GM19395 (cell line): ENCODE data around the gene STRN3.
"Not testable (repeated sequence)": the region's sequence is repeated elsewhere in the genome, so short reads cannot be mapped to it uniquely, and the experiment has no call there.

Experiments used
- ATAC-seq: cut with Tn5 transposase; IDR thresholded peaks from one replicate; pipeline ENCODE4 v1.9.1; 2021; ENCODE audit warnings: mild to moderate bottlenecking, moderate library complexity; ENCODE audit not compliant: unreplicated experiment

Gene STRN3, protein sequence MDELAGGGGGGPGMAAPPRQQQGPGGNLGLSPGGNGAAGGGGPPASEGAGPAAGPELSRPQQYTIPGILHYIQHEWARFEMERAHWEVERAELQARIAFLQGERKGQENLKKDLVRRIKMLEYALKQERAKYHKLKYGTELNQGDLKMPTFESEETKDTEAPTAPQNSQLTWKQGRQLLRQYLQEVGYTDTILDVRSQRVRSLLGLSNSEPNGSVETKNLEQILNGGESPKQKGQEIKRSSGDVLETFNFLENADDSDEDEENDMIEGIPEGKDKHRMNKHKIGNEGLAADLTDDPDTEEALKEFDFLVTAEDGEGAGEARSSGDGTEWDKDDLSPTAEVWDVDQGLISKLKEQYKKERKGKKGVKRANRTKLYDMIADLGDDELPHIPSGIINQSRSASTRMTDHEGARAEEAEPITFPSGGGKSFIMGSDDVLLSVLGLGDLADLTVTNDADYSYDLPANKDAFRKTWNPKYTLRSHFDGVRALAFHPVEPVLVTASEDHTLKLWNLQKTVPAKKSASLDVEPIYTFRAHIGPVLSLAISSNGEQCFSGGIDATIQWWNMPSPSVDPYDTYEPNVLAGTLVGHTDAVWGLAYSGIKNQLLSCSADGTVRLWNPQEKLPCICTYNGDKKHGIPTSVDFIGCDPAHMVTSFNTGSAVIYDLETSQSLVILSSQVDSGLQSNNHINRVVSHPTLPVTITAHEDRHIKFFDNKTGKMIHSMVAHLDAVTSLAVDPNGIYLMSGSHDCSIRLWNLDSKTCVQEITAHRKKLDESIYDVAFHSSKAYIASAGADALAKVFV

DNA sequence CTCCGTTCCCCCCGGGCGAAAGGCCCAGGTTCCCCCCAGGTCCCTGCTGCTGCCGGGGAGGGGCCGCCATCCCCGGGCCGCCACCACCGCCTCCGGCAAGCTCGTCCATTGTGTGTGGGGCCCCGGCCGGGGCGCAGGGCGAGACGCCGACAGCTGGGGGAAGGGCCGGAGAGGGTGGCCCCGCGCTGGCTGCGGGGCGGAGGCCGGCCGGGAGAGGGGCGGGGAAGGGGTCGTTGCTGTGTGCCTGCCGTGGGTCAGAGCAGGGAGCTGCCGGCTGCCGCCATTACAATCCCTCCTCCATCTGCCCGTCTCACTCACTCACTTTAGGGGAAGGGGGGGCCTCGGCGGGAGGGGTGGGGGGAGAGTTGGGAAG, at the start of gene STRN3:
Gene STRN3, minus strand, starts transcription at position 303 of the 373 bp plus-strand sequence. Its CDS starts 194 bp downstream, at position 109.
- ATAC-seq = no peak

DNA sequence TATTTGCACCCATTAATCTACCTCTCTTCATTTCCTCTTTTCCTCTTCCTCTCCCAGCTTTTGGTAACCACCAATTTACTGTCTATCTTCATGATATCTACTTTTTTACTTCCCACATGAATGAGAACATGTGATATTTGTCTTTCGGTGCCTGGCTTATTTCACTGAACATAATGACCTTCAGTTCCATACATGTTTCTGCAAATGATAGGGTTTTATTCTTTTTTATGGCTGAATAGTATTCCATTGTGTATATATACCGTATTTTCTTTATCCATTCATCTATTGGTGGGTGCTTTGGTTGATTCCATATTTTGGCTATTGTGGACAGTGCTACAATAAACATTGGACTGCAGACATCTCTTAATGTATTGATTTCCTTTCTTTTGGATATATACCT, 49.0 kb upstream of the STRN3 start:
- no peak for ATAC-seq

DNA sequence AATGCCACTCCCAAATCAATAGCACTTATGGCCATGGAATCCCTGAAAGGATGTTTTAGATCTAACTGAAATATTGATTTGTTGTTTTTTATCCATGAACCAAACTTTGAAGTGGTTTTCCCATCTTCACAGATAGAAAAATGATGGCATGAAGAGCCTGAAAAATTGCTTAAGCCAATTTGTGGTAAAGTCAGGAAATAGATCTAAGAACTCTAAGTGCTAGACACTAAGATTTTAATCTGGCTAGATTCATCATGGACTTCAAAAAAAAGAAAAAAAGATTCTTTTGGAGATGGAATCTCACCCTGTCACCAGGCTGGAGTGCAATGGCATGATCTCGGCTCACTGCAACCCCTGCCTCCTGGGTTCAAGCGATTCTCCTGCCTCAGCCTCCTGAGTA, 45.0 kb upstream of the STRN3 start:
- no peak for ATAC-seq

DNA sequence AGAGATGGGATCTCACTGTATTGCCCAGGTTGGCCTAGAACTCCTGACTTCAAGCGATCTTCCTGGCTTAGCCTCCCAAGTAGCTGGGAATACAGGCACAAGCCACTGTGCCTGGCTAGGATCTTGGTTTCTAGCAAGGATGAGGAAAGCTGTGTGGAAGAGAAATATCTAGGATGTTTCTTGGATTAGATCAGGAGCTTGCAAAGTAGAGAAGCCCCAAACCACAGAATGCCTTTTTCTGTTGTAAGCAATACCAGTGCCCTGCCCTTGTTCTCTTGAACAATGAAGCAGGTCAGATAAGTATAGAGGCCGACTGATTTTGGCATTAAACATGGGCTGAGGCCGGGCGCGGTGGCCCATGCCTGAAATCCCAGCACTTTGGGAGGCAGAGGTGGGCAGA, 44.3 kb upstream of the STRN3 start:
- ATAC-seq = no peak

DNA sequence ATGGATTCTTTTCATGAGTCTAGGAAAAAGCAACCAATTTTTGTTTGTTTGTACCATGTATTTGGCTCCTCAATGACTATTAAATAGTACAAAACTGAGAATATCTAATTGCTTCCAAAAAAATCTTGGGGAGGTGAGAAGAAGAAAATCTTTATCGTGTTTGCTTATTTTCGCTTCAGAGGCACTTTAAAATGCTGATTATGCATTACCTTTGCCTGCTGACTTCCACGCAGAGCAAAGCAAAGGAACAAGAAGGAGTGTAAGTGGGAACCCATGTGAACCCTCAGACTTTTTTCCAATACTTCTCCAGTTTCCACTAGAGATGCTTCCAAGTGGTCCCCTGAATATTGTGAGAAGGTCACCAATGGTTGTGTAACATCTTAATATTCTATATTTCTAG, 43.2 kb upstream of the STRN3 start:
- ATAC-seq = no peak

DNA sequence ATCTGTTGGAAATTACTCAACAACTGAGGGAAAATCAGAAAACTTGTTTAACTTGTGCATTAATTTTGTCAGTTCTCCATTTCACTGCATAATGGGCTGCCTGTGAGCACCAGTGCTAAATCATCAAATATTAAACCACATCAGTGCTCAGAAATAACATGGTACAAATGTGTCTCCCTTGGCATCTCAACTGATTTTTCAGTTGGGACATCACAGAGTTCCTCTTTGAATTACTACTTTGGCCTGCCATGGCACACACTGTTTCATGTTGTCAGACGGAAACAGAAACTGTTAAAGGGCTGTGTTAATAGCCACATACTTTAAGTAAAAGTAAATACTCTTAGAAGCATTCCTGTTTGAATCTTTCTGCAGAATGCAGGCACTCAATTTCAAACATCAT, 42.1 kb upstream of the STRN3 start:
- ATAC-seq = no peak

DNA sequence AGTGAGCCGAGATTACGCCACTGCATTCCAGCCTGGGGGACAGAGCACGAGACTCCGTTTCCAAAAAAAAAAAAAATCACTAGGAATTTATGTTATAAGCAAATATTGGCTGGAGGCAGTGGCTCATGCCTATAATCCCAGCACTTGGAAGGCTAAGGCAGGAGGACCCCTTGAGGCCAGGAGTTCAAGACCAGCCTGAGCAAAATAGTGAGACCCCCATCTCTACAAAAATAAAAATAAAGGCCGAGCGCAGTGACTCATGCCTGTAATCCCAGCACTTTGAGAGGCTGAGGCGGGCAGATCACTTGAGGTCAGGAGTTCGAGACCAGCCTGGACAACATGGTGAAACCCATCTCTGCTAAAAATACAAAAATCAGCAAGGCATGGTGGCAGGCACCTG, 36.7 kb upstream of the STRN3 start:
- not testable (repeated sequence) for ATAC-seq

DNA sequence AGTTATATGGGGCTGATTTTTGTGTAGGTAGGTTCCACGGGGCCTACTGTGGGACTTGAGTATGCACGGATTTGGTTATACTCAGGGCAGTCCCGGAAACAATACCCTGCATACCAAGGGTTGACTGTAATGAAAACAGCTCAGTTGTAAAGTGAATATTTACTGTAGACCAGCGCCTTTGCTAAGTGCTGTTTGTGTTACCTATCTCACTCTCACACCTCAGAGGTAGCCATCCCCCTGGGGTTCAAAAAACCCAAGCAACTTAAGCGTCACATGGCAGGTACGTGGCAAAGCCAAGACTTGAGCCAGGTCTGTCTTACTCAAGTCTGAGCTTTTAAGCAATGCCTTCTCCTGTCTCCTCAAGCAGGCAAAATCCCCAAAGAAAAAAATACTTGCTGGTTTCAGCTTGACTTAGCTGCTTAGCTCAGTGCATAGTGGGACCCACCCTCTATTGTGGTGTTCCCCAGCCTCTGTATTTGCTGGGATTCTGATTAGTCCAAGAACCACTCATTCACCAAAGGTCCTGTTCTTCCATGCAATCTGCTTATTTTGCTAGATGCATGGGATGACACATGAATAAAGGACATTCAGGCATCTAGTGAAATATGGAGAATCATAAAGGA, 34.2 kb upstream of the STRN3 start:
- no peak for ATAC-seq

DNA sequence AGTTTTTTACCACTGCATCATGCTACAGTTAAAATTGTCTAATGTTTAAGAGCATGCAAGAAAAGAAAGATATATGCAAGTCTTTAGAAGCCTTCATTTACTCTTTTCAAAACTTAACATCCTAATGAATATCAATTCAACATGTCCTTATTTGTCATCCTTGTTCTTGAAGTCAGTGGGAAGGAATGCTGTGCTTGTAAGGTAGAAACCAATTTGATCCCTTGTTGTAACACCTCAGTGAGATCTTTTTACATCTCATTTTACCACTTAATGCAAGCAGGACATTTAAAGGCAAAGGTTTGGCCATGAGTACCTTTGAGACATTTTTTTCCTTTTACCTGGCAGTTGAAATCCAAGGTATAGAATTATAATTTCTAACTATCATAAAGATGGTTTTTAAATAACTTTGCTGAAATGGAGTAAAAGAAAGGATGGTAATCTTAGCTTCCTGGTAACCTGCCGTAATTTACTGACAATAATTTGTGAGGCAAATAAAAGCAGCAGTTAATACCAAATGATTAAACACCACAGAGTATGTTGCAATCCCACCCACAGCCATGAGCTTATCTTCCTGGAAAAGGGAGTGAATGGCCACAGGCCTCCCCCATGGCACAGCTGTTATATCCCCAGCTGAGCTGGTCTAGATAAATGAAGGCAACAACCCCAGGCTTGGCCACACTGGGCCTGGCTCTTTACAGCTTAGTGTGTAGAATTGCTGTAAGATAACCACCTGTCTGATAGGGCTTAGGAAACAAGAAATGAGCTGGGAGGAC, 33.2 kb upstream of the STRN3 start:
- ATAC-seq = no peak

DNA sequence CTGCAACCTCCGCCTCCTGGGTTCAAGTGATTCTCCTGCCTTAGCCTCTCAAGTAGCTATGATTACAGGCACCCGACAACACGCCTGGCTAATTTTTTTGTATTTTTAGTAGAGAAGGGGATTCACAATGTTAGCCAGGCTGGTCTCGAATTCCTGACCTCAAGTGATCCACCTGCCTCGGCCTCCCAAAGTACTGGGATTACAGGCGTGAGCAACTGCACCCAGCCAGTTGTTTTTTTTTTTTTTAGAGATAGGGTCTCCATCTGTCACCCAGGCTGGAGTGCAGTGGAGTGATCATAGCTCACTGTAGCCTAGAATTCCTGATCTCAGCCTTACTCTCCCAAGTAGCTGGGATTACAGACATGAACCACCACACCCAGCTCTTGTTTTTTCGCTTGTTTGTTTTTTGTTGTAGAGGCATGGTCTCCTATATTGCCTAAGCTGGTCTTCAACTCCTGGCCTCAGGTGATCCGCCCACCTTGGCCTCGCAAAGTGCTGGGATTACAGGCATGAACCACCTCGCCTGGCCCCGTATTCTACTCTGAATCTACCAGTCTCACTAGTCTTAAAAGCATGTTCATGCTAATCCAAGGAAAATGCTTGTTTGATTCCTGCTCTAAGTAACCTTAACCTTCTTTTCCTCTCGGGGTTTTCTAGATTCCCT, 31.7 kb upstream of the STRN3 start:
- ATAC-seq = no peak

DNA sequence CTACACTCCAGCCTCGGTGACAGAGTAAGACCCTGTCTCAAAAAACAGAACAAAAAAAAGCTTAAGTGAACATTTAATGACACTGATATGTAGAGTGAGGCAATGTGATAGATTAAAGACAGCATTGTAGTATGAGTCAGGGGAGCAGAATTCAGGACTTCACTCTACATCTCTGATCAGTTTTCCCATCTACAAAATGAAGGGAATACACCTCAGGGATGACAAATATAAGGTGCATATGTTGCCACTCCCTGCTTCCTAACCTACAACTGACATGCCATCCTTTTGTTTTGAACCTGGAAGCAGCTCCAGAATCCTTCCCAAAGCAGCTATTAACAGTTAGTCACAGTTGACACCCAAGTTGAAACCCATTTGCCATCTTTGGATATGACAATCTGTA, 30.9 kb upstream of the STRN3 start:
- no peak for ATAC-seq

DNA sequence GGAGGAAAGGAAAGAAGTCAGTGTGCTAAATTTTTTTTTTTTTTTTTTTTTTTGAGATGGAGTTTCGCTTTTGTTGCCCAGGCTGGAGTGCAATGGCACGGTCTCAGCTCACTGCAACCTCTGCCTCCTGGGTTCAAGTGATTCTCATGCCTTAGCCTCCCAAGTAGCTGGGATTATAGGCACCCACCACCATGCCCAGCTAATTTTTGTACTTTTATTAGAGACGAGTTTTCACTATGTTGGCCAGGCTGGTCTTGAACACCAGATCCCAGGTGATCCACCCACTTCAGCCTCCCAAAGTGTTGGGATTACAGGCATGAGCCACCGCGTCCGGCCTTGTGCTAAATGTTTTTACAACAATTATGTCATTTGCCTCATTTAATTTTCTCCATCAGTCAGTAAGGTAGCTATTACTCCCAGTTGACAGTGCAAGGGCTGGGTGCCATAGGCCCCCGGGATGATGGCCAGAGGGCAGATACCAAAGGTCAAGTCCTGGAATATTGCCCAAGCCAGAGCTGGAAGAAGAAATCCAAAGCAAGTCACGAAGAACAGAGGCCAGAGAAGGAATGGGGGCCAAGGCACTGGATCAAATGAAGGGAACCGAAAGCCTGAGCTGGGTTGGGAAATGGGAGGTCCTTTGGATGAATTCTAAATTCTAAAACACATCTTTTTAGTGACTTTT, 26.9 kb upstream of the STRN3 start:
- ATAC-seq = not testable (repeated sequence)

DNA sequence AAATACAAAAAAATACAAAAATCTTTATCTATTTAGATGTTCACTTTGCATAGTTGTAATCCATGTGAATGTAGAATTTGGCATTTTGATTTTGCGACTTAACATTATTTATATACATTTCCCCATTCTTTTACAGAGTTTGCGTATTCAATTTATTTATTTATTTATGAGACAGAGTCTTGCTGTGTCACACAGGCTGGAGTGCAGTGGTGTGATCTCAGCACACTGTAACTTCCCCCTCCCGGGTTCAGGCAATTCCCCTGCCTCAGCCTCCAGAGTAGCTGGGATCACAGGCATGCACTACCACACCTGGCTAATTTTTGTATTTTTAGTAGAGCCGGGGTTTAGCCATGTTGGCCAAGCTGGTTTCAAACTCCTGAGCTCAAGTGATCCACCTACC, 25.3 kb upstream of the STRN3 start:
- ATAC-seq = no peak

DNA sequence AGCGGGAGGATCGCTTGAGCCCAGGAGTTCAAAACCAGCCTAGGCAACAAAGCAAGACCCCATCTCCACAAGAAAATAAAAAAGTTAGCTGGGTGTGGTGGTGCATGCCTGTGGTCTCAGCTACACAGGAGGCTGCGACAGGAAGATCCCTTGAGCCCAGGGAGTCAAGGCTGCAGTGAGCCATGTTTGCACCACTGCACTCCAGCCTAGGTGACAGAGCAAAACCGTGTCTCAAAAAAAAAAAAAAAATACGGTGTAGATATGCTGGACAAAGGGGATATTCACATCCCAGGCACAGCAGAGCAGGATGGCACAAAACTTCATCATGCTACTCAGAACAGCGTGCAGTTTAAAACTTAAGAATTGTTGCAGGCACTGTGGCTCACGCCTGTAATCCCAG, 24.8 kb upstream of the STRN3 start:
- no peak for ATAC-seq

DNA sequence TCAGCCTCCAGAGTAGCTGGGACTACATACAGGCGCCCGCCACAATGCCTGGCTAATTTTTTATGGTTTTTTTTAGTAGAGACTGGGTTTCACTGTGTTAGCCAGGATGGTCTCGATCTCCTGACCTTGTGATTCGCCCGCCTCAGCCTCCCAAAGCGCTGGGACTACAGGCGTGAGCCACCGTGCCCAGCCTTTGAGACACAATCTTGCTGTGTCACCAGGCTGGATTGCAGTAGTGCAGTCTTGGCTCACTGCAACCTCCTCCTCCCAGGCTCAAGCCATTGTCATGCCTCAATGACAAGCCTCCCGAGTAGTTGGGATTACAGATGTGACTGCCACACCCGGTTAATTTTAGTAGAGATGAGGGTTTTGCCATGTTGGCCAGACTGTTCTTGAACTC, 21.3 kb upstream of the STRN3 start:
- ATAC-seq = no peak

DNA sequence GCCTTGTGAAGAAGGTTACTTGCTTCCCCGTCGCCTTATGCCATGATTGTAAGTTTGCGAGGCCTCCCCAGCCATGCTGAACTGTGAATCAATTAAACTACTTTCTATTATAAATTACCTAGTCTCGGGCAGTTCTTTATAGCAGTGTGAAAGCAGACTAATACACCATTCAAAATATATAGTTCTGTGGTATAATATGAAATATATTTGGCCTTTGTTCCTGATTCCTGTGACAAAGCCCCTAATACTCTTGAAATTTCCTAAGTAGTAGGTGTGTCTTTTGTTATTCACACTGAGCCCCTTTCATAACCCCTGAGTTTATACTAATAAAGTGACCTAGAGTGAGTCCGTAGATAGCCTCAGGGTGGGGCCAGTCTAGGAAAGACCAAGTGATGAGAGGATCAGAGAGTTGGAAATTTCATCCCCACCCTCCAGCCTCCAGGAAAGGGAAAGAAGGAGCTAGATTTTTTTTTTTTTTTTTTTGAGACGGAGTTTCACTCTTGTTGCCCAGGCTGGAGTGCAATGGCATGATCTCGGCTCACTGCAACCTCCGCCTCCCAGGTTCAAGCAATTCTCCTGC, 19.4 kb upstream of the STRN3 start:
- no peak for ATAC-seq

DNA sequence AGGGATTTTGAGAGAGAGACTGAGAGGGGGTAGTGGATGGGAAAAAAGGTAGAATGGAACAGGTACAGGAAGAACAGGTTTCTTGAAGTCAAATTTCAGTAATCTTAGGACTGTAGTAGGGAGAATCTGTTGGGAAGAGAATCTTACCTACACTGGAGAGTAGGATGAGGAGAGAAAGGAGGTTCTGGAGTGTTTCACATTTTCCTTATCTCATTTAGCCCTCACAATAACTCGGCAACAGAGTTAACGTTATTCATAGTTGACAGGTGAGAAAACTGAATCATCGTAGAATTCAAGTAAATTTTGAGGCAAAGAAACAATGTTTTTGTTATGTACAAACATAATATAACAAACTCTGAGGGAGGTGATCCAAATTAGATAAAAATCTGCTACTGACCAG, 17.2 kb upstream of the STRN3 start:
- ATAC-seq = no peak

DNA sequence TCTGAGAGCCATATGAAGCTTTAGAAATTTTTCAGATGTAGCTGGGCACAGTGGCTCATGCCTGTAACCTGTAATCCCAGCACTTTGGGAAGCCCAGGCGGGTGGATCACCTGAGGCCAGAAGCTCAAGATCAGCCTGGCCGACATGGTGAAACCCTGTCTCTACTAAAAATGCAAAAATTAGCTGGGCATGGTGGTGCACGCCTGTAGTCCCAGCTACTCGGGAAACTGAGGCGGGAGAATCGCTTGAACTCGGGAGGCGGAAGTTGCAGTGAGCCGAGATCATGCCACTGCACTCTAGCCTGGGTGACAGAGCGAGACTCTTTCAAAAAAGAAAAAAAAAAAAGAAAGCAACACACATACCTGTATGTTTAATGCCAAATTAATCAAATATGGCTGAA, 16.7 kb upstream of the STRN3 start:
- ATAC-seq = not testable (repeated sequence)

DNA sequence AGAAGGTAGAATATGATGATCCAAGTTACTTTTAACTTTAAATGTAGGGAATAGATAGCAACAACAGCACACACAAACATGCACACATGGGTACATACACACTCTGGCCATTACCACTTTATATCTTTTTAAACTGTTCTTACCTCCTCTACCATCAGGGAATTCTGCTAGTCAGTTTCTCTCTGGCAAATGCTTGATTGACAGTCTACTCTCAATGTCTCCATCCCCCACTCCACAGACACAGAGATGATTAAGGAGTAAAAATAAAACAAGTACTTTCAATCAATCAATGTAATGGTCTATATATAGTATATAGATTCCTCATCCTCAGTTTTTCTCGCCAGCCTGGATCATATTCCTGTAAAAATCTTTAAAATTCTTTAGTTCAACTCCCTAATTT, 16.1 kb upstream of the STRN3 start:
- ATAC-seq = no peak
